Raji (cell line): ENCODE measurements around the gene ZSWIM5.

ENCODE experiments used
- POLR2A ChIP-seq: IDR thresholded peaks from 2 replicates; pipeline ENCODE4 v1.6.1; 2011; ENCODE audit warnings: low read depth, low read length, control low read depth; ENCODE audit not compliant: insufficient read depth

The ZSWIM5 gene

DNA sequence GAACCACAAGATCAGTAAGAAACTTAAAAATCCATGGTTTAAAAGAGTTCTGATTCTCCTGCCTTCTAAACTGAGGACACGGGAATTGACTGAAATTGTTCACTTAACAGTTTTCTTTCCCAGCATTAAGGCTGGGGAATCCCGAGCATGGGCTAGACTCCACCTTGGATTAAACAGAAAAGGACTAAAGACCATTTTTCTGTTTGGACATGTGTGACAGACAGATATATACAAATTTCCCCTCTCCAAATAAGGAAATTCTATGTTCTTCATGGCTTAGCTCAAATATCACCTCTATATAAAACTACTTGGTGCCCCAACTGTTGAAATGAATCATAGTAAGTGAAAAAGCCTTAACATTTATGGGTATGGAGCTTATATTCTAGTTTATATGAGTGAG is 109.3 kb downstream of the ZSWIM5 start:
- TF ChIP-seq POLR2A: no peak

DNA sequence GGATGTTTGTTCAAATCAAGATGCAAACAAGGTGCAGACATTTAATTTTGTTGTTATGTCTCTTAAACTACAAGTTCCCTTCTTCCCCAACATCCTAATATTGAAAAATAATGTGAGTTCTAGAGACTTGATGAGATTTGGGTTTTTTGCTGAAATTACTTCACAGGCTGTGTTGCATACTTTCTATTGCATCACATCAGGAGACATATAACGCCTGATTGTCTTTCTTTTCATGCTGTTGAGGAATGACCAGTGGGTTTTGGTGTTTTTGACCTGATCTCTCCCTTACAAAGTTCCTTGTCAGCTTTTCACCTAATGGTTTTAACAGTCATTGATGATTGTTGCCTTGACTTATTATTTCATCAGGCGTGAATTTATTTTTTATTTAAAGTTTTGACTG is 111.0 kb downstream of the ZSWIM5 start:
- TF ChIP-seq POLR2A: no peak

DNA sequence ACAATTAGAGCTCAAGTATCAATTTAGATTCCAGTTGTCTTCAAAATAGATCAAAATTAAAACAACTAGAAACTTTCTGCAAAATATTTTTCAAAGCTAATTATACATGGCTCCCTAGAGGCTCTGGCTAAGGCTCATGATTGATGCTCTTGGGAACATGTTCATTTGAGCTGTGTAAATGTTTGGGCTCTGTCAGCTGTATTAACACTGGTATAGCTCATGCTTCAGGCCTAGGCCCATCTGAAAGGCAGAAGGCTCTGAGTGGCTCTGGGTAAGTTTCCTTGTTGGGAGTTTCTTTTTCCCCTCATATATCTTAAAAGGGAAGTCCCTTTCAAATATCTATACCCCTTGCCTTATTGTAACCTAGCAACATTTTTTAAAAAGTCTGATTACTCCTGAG is 113.1 kb downstream of the ZSWIM5 start:
- no peak for TF ChIP-seq POLR2A

DNA sequence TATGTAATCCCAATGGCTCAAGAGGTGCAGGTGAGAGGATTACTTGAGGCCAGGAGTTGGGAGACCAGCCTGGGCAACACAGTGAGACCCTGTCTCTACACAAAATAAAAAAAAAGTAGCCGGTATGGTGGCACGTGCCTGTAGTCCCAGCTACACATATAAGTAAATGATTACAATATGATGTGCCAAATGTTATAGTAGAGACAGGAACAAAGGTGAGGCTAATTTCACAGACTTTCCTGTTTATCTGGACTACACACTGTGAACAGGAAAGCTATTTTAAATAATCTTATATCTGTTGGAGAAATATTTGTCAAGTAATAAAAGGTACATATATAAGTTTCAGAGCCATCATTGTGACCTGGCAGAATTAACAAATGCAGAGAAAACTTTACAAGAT is 116.7 kb downstream of the ZSWIM5 start:
- no peak for TF ChIP-seq POLR2A

DNA sequence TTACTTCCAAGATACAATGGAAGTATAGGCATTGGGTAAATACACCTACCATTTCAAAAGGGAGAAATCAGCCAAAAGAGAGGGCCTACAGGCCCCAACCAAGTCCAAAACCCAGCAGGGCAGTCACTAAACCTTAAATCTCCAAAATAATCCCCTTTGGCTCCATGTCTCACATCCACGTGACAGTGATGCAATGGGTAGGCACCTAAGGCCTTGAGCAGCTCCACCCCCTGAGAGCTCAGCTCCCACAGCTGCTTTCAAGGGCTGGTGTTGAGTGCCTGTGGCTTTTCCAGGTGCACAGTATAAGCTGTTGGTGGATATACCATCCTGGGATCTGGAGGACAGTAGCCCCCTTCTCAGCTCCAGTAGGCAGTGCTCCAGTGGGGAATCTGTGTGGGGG is 121.8 kb downstream of the ZSWIM5 start:
- TF ChIP-seq POLR2A: no peak

DNA sequence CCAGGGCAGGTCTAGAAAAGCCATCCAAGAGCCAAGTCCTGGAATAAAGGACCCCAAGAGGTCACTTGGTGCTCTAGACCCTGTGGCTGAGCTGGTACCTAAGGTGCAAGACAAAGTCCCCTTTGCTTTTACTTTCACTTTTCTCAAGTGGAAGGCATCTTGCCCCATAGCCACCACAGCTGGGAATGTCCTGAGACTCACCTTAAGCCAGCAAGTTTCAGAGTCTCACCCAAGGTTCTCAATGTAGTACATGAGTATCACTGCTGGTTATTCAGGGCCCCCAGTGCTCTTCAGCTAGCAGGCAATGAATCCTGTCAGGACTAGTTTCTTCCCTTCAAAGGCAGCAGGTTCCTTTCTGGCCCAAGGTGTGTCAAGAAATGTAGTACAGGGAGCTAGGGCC is 126.9 kb downstream of the ZSWIM5 start:
- TF ChIP-seq POLR2A: no peak

DNA sequence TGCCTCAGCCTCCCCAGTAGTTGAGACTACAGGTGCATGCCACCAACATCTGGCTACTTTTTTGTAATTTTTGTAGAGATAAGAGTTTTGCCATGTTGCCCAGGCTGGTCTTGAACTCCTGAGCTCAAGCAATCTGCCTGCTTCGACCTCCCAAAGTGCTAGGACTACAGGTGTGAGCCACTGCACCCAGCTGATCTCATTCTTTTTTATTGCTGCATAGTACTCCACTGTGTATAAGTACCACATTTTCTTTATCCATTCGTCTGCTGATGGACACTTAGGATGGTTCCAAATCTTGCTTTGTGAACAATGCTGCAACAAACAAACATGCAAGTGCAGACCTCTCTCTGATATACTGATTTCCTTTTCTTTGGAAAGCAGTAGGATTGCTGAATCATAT is 134.8 kb downstream of the ZSWIM5 start:
- TF ChIP-seq POLR2A: no peak

DNA sequence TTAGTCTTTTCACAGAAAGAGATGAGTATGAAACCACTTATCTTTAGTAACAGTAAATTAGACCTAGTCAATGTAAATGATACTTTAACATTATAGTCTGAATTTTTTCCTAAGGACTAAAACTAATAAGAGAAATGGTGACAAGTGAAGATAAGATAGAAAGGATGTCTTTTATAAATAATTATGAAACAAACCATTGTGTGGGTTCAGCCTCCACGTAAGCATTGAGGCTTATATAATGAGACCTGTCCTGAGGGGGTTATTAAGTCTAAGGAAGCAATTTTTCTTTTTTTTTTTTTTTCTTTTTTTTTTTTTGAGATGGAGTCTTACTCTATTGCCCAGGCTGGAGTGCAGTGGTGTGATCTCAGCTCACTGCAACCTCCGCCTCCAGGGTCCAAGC is 138.6 kb downstream of the ZSWIM5 start:
- TF ChIP-seq POLR2A: no peak

DNA sequence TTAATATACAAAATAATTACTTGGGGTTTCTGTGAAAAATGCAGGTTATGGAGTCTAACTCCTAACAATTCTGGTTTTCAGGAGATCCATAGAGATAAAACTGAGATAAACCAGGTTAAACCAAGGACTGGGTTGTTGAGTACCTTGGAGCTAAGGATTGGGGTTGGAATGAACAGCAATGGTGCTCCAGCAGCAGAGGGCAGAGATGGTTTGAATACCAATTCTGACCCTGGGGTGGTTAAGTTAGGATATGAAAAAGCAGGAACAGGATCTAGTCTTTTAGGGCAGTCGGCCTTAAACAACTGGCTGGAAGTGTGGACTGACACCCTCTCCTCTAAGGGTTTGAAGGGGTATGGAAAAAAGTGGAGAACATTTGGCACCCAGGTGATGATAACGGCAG is 141.3 kb downstream of the ZSWIM5 start:
- TF ChIP-seq POLR2A: no peak

DNA sequence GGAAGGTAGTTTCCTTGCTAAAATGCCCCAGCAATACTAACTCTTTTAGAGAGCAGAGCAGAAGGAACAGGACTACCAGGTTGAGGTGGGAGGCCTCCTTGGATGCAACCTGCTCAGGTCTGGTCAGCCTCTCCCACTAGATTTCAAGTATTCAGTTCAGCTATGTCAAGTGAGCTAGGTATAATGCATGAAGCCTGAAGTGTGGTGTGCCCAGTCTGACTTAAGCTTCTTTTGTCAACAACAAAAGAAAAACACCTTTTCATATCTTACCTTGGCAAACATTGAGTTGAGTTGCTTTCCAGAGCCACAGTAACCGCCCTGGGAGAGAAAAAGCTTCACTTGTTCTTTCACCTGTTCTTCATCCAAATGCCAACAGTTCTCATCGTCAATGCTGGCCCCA is 146.6 kb downstream of the ZSWIM5 start:
- no peak for TF ChIP-seq POLR2A

DNA sequence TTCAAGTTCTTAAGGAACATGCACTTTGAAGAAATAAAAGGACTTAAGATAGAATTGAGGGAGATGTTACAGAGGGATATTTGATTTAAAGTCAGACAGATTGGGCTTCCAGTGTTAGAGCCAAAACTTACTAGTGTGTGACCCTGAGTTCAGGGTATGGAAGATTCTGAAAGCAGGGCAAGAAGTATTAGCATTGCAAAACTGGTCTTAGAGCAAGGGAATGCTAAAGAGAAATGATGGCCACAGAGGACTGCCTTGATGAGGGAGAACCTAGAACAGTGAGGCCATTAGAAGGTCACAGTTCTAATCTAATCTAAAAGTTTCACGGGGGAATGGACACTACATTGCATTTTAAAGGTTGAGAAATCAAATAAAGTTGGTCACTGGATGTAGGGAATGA is 148.9 kb downstream of the ZSWIM5 start:
- no peak for TF ChIP-seq POLR2A

DNA sequence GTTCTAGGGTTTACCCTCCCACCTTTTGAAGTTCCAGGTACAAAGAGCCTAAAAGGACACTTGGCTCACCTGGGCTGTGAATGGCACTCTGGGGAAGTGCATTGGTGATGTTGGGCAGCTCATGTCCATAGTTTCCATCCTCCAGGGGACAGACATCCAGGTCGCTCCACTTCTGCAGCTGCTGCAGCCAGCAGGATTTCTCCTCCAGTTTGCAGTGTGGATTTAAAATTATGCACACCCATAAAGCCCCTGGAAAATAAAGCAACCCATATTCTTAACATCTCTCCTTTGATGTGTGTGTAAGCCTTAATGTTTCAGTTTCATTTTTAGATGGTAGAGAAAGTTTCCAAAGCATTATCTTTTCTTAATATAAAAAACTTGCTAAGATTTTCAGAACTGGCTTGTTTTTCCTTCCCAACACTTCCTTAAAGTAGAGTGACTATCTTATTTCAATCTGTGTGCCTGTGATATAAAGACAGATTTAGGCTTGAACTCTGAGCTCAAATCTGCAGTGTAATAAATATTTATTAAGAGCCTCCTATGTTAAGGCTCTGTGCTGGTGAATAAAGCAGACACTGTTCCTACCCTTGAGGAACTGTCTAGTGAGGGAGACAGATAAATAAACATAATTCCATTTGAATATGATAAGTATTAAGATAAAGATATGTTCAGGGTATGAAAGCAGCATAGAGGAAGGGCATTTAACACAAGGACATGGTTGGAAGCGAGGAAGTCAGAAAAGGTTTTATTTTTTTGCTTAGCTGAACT is 155.2 kb downstream of the ZSWIM5 start:
- no peak for TF ChIP-seq POLR2A

DNA sequence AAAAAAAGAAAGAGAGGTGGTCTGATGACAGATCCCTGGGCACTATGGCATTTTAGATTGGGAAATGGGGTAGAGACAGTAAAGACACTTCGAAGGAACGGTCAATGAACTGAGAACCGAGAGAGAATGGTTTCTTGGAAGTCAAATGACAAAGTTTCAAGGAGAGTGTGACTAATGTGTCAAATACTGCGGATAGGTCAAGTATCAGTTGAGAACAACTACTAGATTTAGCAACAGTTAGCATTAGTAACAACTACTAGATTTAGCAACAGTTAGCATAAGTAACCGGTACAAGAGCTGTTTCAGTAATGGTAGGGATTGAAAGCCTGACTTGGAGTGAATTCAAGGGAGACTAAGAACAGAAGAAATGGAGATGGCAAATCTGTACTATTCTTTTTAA is 159.4 kb downstream of the ZSWIM5 start:
- TF ChIP-seq POLR2A: no peak

DNA sequence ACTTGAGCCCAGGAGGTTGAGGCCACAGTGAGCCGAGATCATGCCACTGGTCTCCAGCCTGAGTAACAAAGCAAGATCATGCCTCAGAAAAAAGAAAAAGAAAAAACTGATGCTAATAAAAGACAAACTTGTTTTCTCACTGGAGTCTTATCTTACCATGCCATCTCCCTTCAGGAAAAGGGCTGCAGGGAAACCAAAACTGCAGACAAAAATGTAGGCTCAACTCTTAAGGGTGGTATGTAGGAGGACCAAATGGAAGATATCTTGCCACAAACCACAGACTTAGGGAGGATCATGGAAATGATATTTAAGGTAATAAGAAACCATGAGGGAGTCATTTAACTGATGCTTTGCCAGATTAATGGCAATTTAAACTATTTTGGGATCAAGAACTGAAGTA is 161.5 kb downstream of the ZSWIM5 start:
- no peak for TF ChIP-seq POLR2A

DNA sequence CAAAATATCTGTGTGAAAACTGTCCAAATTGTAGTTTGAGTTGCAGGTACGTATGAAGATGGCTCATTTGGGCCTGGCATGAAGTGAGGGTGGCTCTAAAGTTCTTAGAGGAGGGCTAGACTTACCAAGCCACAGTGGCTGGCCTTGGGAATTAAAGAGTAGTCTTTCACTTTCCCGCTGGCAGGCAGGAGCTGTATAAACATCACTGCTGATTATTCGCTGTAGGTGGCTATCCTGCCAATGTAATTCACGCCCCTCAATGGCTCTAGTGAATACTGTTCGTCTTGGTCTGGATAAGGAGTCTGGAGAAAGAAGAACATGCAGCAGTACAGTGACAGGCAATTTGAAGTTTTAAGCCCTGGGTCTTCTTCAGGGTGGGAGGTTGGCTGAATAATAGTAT is 163.3 kb downstream of the ZSWIM5 start:
- no peak for TF ChIP-seq POLR2A

DNA sequence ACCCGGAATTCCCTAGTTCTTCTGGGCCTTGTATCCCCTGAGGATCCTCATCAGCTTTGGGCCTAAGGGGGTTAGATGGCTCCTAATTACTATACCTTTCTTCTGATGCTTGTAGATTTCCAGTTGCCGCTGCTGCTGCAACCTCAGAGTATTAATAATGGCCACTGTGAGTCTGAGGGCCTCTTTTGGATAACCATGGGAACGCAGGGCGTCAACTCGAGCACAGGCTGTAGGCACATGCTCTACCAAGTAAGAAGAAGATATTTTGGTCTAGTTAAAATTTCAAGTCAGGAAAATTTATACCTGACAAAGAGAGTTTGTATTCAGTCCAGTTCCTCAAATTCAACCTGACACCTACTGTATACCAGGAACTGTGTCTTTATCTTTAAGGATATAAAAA is 166.1 kb downstream of the ZSWIM5 start:
- TF ChIP-seq POLR2A: no peak

DNA sequence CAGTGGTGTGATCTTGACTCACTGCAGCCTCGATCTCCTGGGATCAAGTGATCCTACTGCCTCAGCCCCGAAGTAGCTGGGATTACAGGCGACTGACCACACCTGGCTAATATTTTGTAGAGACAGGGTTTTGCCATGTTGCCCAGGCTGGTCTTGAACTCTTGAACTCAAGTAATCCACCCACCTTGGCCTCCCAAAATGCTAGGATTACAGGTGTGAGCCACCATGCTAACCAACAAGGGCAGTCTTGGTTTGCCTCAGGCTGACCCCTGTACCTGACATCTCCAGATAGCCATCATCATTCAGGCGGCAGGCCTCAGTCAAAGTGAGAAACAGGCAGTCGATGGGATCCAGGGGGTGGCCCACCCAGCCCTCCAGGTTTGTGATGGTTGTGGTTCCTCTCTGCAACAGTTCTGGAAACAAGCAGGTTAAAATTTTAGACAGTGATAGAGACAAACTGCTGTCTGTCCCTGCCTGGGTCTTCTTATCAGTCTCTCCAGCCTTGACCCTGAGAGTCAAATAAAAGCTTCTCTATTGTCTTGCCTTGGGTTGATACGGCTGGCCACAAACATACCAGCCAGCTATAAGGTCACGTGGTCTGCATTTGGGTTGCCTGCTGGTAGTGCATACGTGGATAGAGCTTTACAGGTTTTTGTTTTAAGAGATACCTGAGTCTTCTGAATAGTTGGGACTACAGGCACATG is 167.6 kb downstream of the ZSWIM5 start:
- no peak for TF ChIP-seq POLR2A
